Activated CD4-positive, alpha-beta T cell treated with anti-CD3 and anti-CD28 coated beads, Interleukin-2, amount 50 U/mL, for 1 hour (primary cell): ENCODE results near the gene PRKCG.
"Not testable (repeated sequence)": the region's sequence is repeated elsewhere in the genome, so short reads cannot be mapped to it uniquely, and the experiment has no call there.

Experiments
- DNase-seq: peaks from one replicate; pipeline ENCODE4 v3.0.0-alpha.2; 2020

The PRKCG gene

GRCh38 chr19:53881482-53882390, at the start of gene PRKCG:
Gene PRKCG (plus strand): TSS chr19:53882197. CDS start chr19:53882495, 298 bp downstream.
- peak; percentile 56 for DNase-seq

DNA sequence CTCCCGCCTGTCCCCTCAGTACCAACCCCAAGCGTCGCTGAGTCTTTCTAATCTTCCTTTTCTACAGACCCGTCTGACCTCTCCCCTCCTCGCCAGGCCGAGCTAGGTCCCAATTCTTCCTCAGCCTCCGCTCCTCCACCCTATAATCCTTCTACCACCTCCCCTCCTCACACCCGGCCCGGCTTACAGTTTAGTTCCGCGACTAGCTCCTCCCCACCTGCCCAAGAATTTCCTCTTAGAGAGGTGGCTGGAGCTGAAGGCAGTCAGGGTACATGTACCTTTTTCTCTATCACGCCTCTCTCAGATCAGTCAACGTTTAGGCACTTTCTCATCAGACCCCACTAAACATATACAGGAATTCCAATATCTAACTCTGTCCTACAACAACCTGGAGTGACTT, 49.1 kb upstream of the PRKCG start:
- DNase-seq, result not testable (repeated sequence)

GRCh38 chr19:53838446-53838845, 43.6 kb upstream of the PRKCG start:
- not testable (repeated sequence) for DNase-seq

DNA sequence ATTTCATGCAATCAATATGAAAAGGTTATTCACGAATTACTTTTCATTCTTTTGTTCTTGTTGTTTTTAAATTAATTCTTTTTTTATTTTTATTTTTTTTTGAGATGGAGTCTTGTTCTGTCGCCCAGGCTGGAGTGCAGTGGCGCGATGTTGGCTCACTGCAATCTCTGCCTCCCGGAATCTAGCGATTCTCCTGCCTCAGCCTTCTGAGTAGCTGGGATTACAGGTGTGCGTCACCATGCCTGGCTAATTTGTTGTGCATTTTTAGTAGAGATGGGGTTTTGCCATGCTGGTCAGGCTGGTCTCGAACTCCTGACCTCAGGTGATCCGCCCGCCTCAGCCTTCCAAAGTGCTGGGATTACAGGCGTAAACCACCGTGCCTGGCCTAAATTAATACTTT, 41.8 kb upstream of the PRKCG start:
- DNase-seq, result not testable (repeated sequence)

DNA sequence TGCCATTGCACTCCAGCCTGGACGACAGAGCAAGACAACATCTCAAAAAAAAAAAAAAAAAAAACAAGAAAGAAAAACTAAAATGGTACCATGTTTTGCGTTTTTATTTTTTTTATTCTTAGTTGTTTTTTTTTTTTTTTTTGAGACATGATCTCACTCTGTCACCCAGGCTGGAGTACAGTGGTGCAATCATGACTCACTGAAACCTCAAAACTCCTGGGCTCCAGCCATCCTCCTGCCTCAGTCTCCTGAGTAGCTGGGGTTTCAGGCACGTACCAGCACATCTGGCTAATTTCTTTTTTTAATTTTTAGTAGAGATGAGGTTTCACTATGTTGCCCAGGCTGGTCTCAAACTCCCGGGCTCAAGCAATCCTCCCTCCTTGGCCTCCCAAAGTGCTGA, 41.1 kb upstream of the PRKCG start:
- DNase-seq, result not testable (repeated sequence)

DNA sequence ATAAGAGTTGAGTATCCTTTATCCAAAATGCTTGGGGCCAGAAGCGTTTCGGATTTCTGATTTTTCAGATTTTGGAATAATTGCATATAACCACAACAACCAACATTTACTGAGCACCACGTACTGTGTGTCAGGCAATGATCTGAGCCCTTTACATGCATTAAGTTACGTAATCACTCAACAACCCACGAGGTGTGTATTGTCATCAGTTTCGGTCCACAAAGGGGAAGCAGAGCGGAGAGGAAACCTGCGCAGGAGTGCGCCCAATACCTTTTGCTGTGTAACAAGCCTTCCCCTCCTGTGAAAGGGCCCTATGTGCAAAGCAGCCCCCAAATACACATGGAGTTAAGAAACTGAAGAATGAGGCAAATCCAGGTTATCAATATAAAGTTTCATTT, 37.1 kb upstream of the PRKCG start:
- no peak for DNase-seq

DNA sequence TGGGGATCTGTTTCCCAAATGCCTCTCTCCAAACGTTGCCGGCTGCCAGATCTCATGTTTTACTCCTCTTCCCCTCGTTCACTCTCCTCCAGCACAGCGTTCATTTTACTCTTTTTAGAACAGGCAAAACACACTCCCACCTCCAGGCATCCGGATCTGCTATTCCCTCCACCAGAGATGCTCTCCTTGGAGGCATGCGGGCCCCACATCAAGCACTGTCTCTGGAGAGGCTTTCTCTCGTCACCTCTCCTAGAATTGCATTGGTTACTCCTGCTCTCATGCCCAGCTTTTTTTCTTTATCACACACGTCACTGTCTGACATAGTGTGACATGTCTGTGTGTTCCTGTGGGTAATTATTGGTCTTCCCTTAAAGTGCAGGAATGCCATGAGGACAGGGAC, 34.4 kb upstream of the PRKCG start:
- DNase-seq, result no peak

GRCh38 chr19:53849237-53849676, 32.7 kb upstream of the PRKCG start:
- no peak for DNase-seq

DNA sequence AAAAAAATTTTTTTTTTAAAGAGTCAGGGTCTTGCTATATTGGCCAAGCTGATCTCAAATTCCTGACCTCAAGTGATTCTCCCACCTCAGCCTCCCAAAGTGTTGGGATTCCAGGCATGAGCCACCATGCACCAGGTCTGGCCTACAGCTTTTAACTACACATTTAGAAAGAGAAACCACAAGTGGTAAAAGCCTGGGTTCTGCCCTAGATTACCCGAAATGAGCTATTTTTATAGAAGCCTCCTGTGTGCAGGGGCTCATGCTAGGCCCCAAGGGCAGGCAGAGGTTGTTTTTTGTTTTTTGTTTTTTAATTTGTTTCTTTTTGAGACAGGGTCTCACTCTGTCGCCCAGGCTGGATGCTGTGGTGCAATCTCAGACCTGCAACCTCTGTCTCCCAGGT, 28.3 kb upstream of the PRKCG start:
- no peak for DNase-seq

DNA sequence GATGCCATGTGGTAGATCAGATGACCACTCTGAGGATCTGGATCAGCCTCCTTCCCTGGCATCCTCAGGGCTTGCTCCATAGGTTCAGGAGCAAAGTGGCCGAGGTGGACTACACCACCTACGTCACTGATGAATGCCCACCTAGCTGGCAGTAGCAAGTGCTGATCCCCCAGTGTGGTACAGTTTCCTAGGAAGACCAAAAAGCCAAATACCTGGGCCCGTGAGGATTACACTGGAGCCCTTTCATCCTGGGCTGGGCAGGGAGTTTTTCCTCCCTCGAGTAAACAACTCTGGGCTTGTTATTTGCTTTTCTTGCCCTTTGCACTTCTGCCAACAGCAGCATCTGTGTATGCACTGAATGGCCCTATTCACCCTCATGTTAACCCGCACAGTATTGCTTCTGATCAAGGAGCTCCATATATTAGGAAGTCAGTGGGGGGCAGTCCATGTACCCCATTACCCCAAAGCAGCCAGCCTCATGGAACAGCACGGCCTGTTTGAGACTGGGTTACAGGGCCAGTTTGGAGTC, 17.6 kb upstream of the PRKCG start:
- DNase-seq, result no peak

- no peak for DNase-seq
Measured at GRCh38 chr19:53865523-53865917, 16.5 kb upstream of the PRKCG start.

- peak; percentile 79 for DNase-seq
Measured at GRCh38 chr19:53865918-53866864, 15.8 kb upstream of the PRKCG start.

- DNase-seq, result no peak
Measured at GRCh38 chr19:53866865-53867224, 15.2 kb upstream of the PRKCG start.

- peak; percentile 100 for DNase-seq
Measured at GRCh38 chr19:53867225-53868090, 14.5 kb upstream of the PRKCG start, which contains the start of gene MYADM. Gene MYADM (plus strand): TSS chr19:53867883. CDS start chr19:53873530, 5,647 bp downstream.

DNA sequence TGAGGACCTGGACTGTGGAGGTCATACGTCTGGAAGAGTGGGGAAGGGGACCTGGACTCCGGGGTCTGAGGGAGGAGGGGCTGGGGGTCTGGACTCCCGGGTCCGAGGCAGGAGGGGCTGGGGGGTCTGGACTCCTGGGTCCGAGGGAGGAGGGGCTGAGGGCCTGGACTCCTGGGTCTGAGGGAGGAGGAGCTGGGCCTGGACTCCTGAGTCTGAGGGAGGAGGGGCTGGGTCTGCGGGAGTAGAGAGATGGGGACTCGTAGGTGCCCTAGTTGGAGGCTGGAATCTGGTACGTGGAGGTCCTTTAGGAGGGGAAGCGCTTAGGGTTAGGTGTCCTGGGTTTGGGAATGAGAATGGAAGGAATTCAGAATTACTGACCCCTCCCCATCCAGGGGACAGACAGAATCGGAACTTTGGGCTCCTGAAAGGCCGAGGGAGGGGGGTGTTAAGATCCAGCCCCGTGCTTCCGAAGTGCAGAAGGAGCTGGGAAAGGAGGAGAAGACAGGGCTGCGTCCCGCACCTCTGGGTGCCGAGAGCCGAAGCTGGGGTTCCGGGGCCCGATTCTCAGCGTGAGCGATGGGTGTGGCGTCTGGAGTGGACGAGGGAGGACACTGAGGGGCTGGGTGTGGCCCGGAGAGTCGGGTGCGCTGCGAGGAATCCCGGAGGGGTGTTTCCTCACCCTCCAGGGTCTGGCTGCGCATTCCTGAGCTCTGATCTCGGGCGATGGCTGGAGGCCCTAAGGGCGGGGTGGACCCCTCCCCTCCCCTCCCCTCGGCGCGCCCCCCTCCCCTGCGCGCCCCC, 13.7 kb upstream of the PRKCG start:
- peak; percentile 46 for DNase-seq

GRCh38 chr19:53868892-53869804, 12.8 kb upstream of the PRKCG start:
- peak; percentile 85 for DNase-seq

DNA sequence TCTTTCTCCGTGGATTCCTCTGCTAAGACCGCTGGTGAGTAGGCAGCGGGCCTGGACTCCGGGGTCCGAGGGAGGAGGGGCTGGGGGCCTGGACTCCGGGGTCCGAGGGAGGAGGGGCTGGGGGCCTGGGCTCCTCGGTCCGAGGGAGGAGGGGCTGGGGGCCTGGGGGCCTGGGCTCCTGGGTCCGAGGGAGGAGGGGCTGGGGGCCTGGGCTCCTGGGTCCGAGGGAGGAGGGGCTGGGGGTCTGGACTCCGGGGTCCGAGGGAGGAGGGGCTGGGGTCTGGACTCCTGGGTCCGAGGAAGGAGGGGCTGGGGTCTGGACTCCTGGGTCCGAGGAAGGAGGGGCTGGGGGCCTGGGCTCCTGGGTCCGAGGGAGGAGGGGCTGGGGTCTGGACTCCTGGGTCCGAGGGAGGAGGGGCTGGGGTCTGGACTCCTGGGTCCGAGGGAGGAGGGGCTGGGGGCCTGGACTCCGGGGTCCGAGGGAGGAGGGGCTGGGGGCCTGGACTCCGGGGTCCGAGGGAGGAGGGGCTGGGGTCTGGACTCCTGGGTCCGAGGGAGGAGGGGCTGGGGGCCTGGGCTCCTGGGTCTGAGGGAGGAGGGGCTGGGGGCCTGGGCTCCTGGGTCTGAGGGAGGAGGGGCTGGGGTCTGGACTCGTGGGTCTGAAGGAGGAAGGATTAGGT, 12.1 kb upstream of the PRKCG start:
- not testable (repeated sequence) for DNase-seq

GRCh38 chr19:53870485-53870844, 11.5 kb upstream of the PRKCG start:
- no peak for DNase-seq

DNA sequence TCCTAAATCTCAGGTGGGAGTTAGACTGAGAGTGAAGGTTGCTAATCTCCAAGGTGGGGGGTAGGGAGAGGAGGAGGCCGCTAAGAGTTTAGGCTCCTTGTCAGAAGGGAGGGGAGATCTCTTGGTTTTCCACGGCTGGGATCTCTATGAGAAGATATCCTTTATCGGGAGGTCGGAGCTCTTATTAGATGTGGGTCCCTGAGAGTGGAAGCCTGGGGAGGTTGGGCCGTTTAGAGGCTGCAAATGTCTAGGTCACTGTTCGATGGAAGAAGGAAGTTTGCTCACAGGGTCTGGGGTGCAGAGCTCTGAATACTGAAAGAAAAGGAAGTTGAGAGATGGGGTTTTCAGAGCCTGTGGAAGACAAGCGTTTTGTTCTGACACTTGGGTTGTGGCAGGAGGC, 10.5 kb upstream of the PRKCG start:
- DNase-seq, result no peak

- no peak for DNase-seq
Measured at GRCh38 chr19:53872762-53873161, 9.2 kb upstream of the PRKCG start.
